CD4-positive, alpha-beta memory T cell (primary cell): ENCODE data around the gene DOK5. TPM values are rescaled to one million over a fixed set of nuclear protein-coding genes. Genes with fewer than 3 reads are reported as not detected.

Source experiments
- CTCF ChIA-PET: fragments of 350-600 bp; sonication (Branson Sonifier 250); formaldehyde crosslinking; loops from one replicate; lab custom pipeline; 2021; ENCODE audit warnings: inconsistent platforms; ENCODE audit not compliant: partially characterized antibody; lab: Charles Lee
- POLR2A ChIA-PET: fragments of 350-600 bp; sonication (Branson Sonifier 250); formaldehyde crosslinking; loops from one replicate; lab custom pipeline; 2021; ENCODE audit not compliant: partially characterized antibody; lab: Charles Lee
- DNase-seq, 5 donors: peaks; one replicate each; pipeline versions ENCODE4 v3.0.0 to v3.0.0-alpha.2; 2020 to 2022; ENCODE audit warnings: mixed read lengths in 1 of 5
- H3K27ac ChIP-seq: one replicate; pipeline ENCODE4 v1.7.0; 2013; ENCODE audit warnings: low read depth, low read length
- H3K27me3 ChIP-seq: 2 replicates; pipeline ENCODE4 v1.7.0; 2013; ENCODE audit warnings: mild to moderate bottlenecking, low read length, moderate library complexity; ENCODE audit not compliant: insufficient read depth
- H3K36me3 ChIP-seq: 2 replicates; pipeline ENCODE4 v1.7.0; 2013; ENCODE audit warnings: mild to moderate bottlenecking, low read length, moderate library complexity; ENCODE audit not compliant: insufficient read depth
- H3K4me1 ChIP-seq: 2 replicates; pipeline ENCODE4 v1.7.0; 2013; ENCODE audit warnings: mild to moderate bottlenecking, low read length, moderate library complexity; ENCODE audit not compliant: insufficient read depth
- H3K4me3 ChIP-seq, 2 donors: one replicate each; pipeline ENCODE4 v1.7.0; 2013; ENCODE audit warnings: low read length in 2 of 2, mild to moderate bottlenecking in 1 of 2
- H3K9me3 ChIP-seq, 2 donors: one replicate each; pipeline ENCODE4 v1.7.0; 2013; ENCODE audit warnings: low read length in 2 of 2, control low read depth in 1 of 2; ENCODE audit not compliant: control insufficient read depth in 1 of 2
- H3K27ac Mint-ChIP-seq, 7 donors: one replicate each; pipeline ENCODE4 v1.8.0; 2020 to 2021; ENCODE audit warnings: mixed read lengths in 7 of 7, mild to moderate bottlenecking in 6 of 7, inconsistent platforms in 3 of 7, moderate library complexity in 3 of 7
- H3K27me3 Mint-ChIP-seq, 2 donors: one replicate each; pipeline ENCODE4 v1.8.0; 2020 to 2021; ENCODE audit warnings: mixed read lengths in 2 of 2
- H3K36me3 Mint-ChIP-seq, 2 donors: one replicate each; pipeline ENCODE4 v1.8.0; 2020 to 2021; ENCODE audit warnings: mixed read lengths in 2 of 2, inconsistent platforms in 1 of 2, mild to moderate bottlenecking in 1 of 2
- H3K4me1 Mint-ChIP-seq, 4 donors: one replicate each; pipeline ENCODE4 v1.8.0; 2020 to 2021; ENCODE audit warnings: mixed read lengths in 4 of 4, mild to moderate bottlenecking in 1 of 4
- H3K4me3 Mint-ChIP-seq, 8 donors: one replicate each; pipeline ENCODE4 v1.8.0; 2020 to 2021; ENCODE audit warnings: mixed read lengths in 8 of 8, mild to moderate bottlenecking in 7 of 8, moderate library complexity in 6 of 8, inconsistent platforms in 3 of 8
- H3K9me3 Mint-ChIP-seq, 8 donors: one replicate each; pipeline ENCODE4 v1.8.0; 2020 to 2021; ENCODE audit warnings: mixed read lengths in 8 of 8, mild to moderate bottlenecking in 5 of 8, inconsistent platforms in 3 of 8, moderate library complexity in 1 of 8
- intact Hi-C: fragments of 100-400 bp; cut with micrococcal nuclease; formaldehyde crosslinking; loops from one replicate; pipeline ENCODE4 v1.15.1; 2023
- polyA plus RNA-seq, 2 donors: library from polyadenylated mRNA; unstranded; fragments of 300-500 nt; fragmentation: Illumina TruSeq; gene quantifications; one replicate each; pipeline ENCODE4 v1.2.3, GENCODE V29; 2021
- total RNA-seq, 2 experiments: library from RNA; stranded (reverse); gene quantifications; one replicate each; pipeline ENCODE4 v1.2.3, GENCODE V29; 2021

The DOK5 gene
- total and polyA plus RNA-seq, 4 experiments from 2014 or later = not detected

GRCh38 chr20:54458219-54458618 is 17.2 kb upstream of the DOK5 start:
- Histone ChIP-seq H3K27ac (no peak overlapping the region), H3K4me1 (no peaks in the 10 kb centered on the region), H3K36me3 (no peaks in the 10 kb centered on the region), H3K9me3 (no peaks in the 10 kb centered on the region), H3K27me3 (no peaks in the 10 kb centered on the region), H3K4me3 (no peak overlapping the region)
- no peak overlapping the region for H3K27ac Mint-ChIP-seq
- H3K27me3 Mint-ChIP-seq = peaks cover 0 to 4% of the 10 kb centered on the region in 2 donors
- peaks cover 0 to 4% (median 0%) of the 10 kb centered on the region in 8 donors for H3K9me3 Mint-ChIP-seq
- intact Hi-C loops = no loop called here
- DNase-seq = no peak
- no peaks in the 10 kb centered on the region for H3K36me3 Mint-ChIP-seq
- POLR2A ChIA-PET = no interaction called here
- CTCF ChIA-PET = no interaction called here
- H3K4me3 Mint-ChIP-seq = no peak overlapping the region
- no peaks in the 10 kb centered on the region for H3K4me1 Mint-ChIP-seq

GRCh38 chr20:54459279-54459678 is 16.1 kb upstream of the DOK5 start:
- Mint-ChIP-seq H3K9me3 (no peaks in the 10 kb centered on the region), H3K36me3 (no peaks in the 10 kb centered on the region), H3K4me1 (no peaks in the 10 kb centered on the region), H3K27me3 (peaks cover 0 to 2% of the 10 kb centered on the region in 2 donors), H3K4me3 (no peak overlapping the region), H3K27ac (no peak overlapping the region)
- POLR2A ChIA-PET = no interaction called here
- intact Hi-C loops = no loop called here
- no peak overlapping the region for H3K27ac ChIP-seq
- no peak overlapping the region for H3K4me3 ChIP-seq
- H3K9me3 ChIP-seq = no peaks in the 10 kb centered on the region
- no peaks in the 10 kb centered on the region for H3K27me3 ChIP-seq
- no peaks in the 10 kb centered on the region for H3K36me3 ChIP-seq
- no peaks in the 10 kb centered on the region for H3K4me1 ChIP-seq
- CTCF ChIA-PET = no interaction called here
- no peak for DNase-seq

DNA sequence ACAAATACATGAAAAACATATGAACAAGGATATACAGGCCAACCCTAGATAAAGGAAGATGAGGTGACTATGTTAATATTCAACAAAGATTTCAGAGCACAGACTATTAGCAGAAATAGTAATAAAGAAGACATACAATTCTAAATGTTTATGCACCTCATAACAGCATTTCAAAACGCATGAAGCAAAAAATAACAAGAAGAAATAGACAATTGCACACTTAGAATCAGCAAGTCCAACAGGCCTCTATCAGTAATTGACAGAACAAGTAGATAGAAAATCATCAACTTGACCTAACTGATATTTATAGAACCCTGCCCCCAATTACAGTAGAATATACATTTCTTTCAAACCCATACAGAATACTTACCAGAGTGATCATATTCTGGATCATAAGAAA is 11.4 kb upstream of the DOK5 start:
- H3K4me1 ChIP-seq = no peaks in the 10 kb centered on the region
- Mint-ChIP-seq H3K27ac (no peak overlapping the region), H3K9me3 (no peaks in the 10 kb centered on the region), H3K4me1 (no peaks in the 10 kb centered on the region), H3K27me3 (peaks cover 0 to 2% of the 10 kb centered on the region in 2 donors), H3K36me3 (no peaks in the 10 kb centered on the region), H3K4me3 (no peak overlapping the region)
- H3K9me3 ChIP-seq = no peaks in the 10 kb centered on the region
- intact Hi-C loops = no loop called here
- H3K27ac ChIP-seq = no peak overlapping the region
- H3K36me3 ChIP-seq = no peaks in the 10 kb centered on the region
- H3K4me3 ChIP-seq = no peak overlapping the region
- no peaks in the 10 kb centered on the region for H3K27me3 ChIP-seq
- POLR2A ChIA-PET = no interaction called here
- CTCF ChIA-PET = no interaction called here
- DNase-seq = no peak

DNA sequence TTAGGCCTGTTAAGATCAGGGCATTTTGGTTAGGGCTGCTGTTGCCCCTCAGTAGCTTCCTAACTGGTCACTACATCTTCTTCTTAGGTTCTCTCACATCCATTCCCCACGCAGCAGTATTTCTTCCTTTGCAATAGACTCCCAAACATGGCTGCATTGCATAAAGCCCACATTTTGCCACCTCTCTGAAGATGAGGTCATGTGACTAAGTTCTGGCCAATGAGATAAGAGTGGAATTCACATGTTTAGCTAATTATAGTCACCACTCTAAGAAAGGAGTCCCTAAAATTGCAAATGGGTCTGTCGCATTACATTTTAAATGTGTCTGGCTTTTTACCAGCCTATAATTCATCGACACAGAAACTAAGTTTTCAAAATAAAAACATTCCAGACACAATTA is 9.3 kb upstream of the DOK5 start:
- H3K36me3 Mint-ChIP-seq = no peaks in the 10 kb centered on the region
- H3K4me1 Mint-ChIP-seq = no peaks in the 10 kb centered on the region
- peaks cover 0 to 1% (median 0%) of the 10 kb centered on the region in 8 donors for H3K9me3 Mint-ChIP-seq
- no peak for DNase-seq
- intact Hi-C loops = no loop called here
- H3K4me1 ChIP-seq = no peaks in the 10 kb centered on the region
- no peaks in the 10 kb centered on the region for H3K27me3 ChIP-seq
- ChIA-PET CTCF (no interaction called here), POLR2A (no interaction called here)
- H3K4me3 Mint-ChIP-seq = no peak overlapping the region
- H3K4me3 ChIP-seq = no peak overlapping the region
- no peak overlapping the region for H3K27ac ChIP-seq
- no peak overlapping the region for H3K27ac Mint-ChIP-seq
- no peaks in the 10 kb centered on the region for H3K36me3 ChIP-seq
- no peaks in the 10 kb centered on the region for H3K9me3 ChIP-seq
- no peaks in the 10 kb centered on the region for H3K27me3 Mint-ChIP-seq

DNA sequence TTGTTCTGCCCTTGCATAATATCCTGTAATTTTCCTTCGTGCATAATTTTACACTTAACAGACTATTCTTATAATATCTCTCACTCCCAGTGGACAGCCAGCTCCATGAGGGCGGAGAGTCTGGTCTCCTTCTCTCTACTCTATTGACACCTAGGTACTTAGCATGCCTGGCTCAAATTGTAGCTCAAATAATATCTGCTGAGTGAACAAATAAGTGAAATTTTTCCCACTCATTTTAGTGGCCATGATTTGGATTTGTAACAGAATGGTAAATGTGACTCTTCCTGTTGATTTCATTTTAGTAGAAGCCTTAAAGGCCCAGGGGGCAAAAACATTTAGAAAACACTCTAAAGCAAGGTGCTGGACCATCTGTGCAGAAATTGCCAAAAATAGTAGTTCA is 7.8 kb upstream of the DOK5 start:
- H3K27ac ChIP-seq = no peak overlapping the region
- CTCF ChIA-PET = no interaction called here
- H3K4me1 Mint-ChIP-seq = no peaks in the 10 kb centered on the region
- no peaks in the 10 kb centered on the region for H3K36me3 Mint-ChIP-seq
- no peak overlapping the region for H3K4me3 Mint-ChIP-seq
- no peaks in the 10 kb centered on the region for H3K27me3 ChIP-seq
- H3K9me3 ChIP-seq = no peaks in the 10 kb centered on the region
- intact Hi-C loops = no loop called here
- POLR2A ChIA-PET = no interaction called here
- H3K9me3 Mint-ChIP-seq = peaks cover 0 to 1% (median 0%) of the 10 kb centered on the region in 8 donors
- H3K27ac Mint-ChIP-seq = no peak overlapping the region
- DNase-seq = no peak
- H3K4me1 ChIP-seq = no peaks in the 10 kb centered on the region
- no peak overlapping the region for H3K4me3 ChIP-seq
- H3K36me3 ChIP-seq = no peaks in the 10 kb centered on the region
- peaks cover 0 to 1% of the 10 kb centered on the region in 2 donors for H3K27me3 Mint-ChIP-seq

DNA sequence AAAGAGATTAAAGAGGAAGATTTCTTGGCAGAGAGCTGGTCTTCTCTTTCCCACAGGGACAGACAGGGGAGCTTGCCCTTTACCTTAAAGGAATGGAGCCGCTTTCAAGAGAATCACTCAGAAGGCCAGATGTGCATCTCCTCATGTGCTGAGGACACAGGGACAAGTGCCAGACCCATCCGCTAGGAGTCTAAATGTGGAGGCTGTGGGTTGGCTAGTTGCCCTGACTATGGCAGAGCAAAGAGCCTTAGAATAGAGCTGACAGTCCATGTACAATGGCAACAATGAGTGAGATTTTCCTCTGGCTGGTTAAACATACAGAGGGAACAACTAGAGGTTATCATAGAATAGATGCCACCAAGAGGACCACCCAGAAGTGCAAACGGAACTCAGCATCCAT is 7.3 kb upstream of the DOK5 start:
- POLR2A ChIA-PET = no interaction called here
- intact Hi-C loops = no loop called here
- CTCF ChIA-PET = no interaction called here
- peaks cover 0 to 2% of the 10 kb centered on the region in 2 donors for H3K27me3 Mint-ChIP-seq
- no peaks in the 10 kb centered on the region for H3K4me1 ChIP-seq
- no peaks in the 10 kb centered on the region for H3K4me1 Mint-ChIP-seq
- H3K9me3 Mint-ChIP-seq = peaks cover 0 to 2% (median 0%) of the 10 kb centered on the region in 8 donors
- no peak overlapping the region for H3K4me3 Mint-ChIP-seq
- H3K4me3 ChIP-seq = no peak overlapping the region
- no peaks in the 10 kb centered on the region for H3K36me3 ChIP-seq
- H3K36me3 Mint-ChIP-seq = no peaks in the 10 kb centered on the region
- no peak overlapping the region for H3K27ac ChIP-seq
- H3K27me3 ChIP-seq = no peaks in the 10 kb centered on the region
- no peak overlapping the region for H3K27ac Mint-ChIP-seq
- DNase-seq = no peak
- H3K9me3 ChIP-seq = no peaks in the 10 kb centered on the region

DNA sequence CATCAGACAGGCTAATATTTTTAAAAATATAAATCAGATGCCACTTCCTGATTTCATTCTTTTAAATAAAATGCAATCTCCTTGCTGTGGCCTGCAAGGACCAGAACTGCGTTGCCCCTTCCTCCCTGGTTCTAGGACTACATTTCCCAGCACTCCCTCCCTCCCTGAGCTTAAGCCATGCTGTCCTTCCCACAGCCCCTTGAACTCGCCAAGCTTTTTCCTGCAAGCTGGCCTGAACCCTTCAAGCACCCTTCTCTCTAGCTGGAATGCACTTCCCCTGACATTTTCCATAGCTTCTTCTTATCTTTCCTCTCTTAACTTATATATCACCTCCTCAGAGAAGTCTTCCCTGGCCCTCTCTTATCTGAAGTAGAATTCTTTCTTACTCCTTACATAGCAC is 6.1 kb upstream of the DOK5 start:
- H3K9me3 Mint-ChIP-seq = peaks cover 0 to 6% (median 2%) of the 10 kb centered on the region in 8 donors
- no peak overlapping the region for H3K4me3 Mint-ChIP-seq
- Histone ChIP-seq H3K36me3 (no peaks in the 10 kb centered on the region), H3K4me1 (no peaks in the 10 kb centered on the region), H3K9me3 (no peaks in the 10 kb centered on the region), H3K4me3 (no peak overlapping the region), H3K27ac (no peak overlapping the region), H3K27me3 (peaks cover 2% of the 10 kb centered on the region)
- no peaks in the 10 kb centered on the region for H3K4me1 Mint-ChIP-seq
- peaks cover 9 to 12% of the 10 kb centered on the region in 2 donors for H3K27me3 Mint-ChIP-seq
- no peak overlapping the region for H3K27ac Mint-ChIP-seq
- DNase-seq = no peak
- ChIA-PET CTCF (interaction anchor here (0.6 kb wide), 1 partner anchor 32 kb away, joined by 4 read pairs; no protein-coding TSS in a partner anchor), POLR2A (no interaction called here)
- H3K36me3 Mint-ChIP-seq = no peaks in the 10 kb centered on the region
- intact Hi-C loops = no loop called here

DNA sequence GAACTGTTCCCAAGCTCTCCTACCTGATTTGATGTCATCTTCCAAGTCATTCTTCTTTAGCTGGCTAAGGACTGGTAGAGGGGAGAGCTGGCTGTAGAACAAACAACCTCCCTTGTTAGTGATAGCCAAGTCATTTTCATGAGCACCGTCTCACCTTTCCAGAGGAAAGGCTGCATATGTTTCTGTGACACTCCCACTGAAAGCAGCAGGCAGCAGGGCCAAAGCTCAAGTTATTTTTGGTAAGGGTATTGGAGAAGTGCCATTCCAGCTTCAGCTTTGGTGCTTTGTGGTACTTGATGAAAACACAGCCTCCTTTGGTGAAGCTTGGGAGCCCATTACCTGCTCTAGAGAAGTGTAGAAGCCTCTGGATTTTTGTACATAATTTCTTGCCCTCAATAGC is 5.4 kb upstream of the DOK5 start:
- Mint-ChIP-seq H3K27ac (no peak overlapping the region), H3K36me3 (no peaks in the 10 kb centered on the region), H3K4me3 (no peak overlapping the region), H3K9me3 (peaks cover 0 to 11% (median 2%) of the 10 kb centered on the region in 8 donors), H3K4me1 (peaks cover 0 to 4% (median 0%) of the 10 kb centered on the region in 4 donors), H3K27me3 (peaks cover 16 to 19% of the 10 kb centered on the region in 2 donors)
- ChIA-PET CTCF (no interaction called here), POLR2A (no interaction called here)
- H3K4me1 ChIP-seq = no peaks in the 10 kb centered on the region
- H3K9me3 ChIP-seq = no peaks in the 10 kb centered on the region
- H3K27ac ChIP-seq = no peak overlapping the region
- intact Hi-C loops = no loop called here
- DNase-seq = no peak
- no peaks in the 10 kb centered on the region for H3K36me3 ChIP-seq
- H3K4me3 ChIP-seq = no peak overlapping the region
- peaks cover 6% of the 10 kb centered on the region for H3K27me3 ChIP-seq
